Nephron progenitor cell (in vitro differentiated cells): Measurements from ENCODE around the gene LAMA2.

Experiments
- DNase-seq: peaks from one replicate; pipeline ENCODE4 v3.0.0; 2021
- H3K27ac Mint-ChIP-seq: 2 replicates; pipeline ENCODE4 v1.8.0; 2021; ENCODE audit warnings: mild to moderate bottlenecking, moderate library complexity, mixed read lengths
- H3K27me3 Mint-ChIP-seq: 2 replicates; pipeline ENCODE4 v1.8.0; 2021; ENCODE audit warnings: mild to moderate bottlenecking, low read depth, mixed read lengths; ENCODE audit not compliant: poor library complexity
- H3K36me3 Mint-ChIP-seq: 2 replicates; pipeline ENCODE4 v1.8.0; 2021; ENCODE audit warnings: low read depth, mixed read lengths
- H3K4me1 Mint-ChIP-seq: 2 replicates; pipeline ENCODE4 v1.8.0; 2021; ENCODE audit warnings: mixed read lengths
- H3K4me3 Mint-ChIP-seq: 2 replicates; pipeline ENCODE4 v1.8.0; 2021; ENCODE audit warnings: mild to moderate bottlenecking, moderate library complexity, mixed read lengths
- H3K9me3 Mint-ChIP-seq: 2 replicates; pipeline ENCODE4 v1.8.0; 2021; ENCODE audit warnings: mild to moderate bottlenecking, moderate library complexity, mixed read lengths
- TF ChIP-seq, protein P1 (sequence below): fragments of 200-600 bp; sonication (generic); IDR thresholded peaks from 2 replicates; pipeline ENCODE4 v1.5.0; 2021; ENCODE audit warnings: antibody characterized with exemption

LAMA2 gene

DNA sequence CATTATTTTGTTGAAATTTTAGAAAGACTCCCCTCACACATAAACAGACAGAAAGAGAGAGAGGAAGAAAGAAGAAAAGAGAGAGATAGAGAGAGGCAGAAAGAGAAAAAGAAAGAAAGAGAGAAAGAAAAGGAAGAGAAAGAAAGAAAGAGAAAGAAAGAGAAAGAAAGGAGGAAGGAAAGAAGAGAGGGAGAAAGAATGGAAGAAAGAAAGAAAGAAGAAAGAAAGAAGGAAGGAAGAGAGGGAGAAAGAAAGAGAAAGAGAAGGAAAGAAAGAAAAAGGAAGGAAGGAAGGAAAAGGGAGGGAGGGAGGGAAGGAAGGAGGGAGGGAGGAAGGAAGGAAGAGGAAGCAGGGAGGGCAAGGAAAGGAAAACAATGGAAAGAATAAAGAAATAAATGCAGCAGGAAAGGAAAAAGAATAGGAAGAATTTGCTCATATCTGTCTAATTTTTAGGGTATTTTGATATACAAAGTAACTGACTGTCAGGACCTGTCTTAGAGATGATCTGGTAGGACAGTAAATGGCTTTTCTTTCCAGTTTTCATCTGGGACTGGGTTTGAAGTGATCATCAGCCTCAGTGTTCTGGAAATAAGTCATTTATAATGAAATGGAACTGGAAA lies 325.6 kb downstream of the LAMA2 start:
- Mint-ChIP-seq H3K9me3 (no peaks in the 10 kb centered on the region), H3K27me3 (peaks cover 2% of the 10 kb centered on the region), H3K4me3 (no peak overlapping the region)

DNA sequence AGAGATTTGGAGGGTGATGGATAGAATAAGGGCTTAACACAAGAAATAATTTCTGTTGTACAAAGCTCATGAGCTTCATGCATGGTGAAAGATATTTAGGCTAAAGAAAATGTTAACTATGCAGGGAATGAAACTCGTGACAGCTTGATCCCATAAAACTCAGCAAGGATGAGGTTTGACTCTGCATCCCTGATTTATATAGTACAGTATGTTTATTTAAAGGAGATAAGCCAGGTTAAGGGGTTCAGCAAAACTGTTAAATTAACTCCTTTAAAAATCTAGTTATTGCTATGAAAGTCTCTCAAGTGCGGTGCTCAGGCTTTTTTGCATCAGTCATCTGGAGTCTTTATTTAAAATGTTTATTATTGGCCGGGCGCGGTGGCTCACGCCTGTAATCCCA lies 326.4 kb downstream of the LAMA2 start:
- no peaks in the 10 kb centered on the region for H3K9me3 Mint-ChIP-seq
- no peaks in the 10 kb centered on the region for H3K36me3 Mint-ChIP-seq
- no peak overlapping the region for H3K4me3 Mint-ChIP-seq
- TF ChIP-seq, protein P1, sequence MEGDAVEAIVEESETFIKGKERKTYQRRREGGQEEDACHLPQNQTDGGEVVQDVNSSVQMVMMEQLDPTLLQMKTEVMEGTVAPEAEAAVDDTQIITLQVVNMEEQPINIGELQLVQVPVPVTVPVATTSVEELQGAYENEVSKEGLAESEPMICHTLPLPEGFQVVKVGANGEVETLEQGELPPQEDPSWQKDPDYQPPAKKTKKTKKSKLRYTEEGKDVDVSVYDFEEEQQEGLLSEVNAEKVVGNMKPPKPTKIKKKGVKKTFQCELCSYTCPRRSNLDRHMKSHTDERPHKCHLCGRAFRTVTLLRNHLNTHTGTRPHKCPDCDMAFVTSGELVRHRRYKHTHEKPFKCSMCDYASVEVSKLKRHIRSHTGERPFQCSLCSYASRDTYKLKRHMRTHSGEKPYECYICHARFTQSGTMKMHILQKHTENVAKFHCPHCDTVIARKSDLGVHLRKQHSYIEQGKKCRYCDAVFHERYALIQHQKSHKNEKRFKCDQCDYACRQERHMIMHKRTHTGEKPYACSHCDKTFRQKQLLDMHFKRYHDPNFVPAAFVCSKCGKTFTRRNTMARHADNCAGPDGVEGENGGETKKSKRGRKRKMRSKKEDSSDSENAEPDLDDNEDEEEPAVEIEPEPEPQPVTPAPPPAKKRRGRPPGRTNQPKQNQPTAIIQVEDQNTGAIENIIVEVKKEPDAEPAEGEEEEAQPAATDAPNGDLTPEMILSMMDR, result no peak
- H3K4me1 Mint-ChIP-seq, result no peaks in the 10 kb centered on the region
- no peak for DNase-seq
- no peak overlapping the region for H3K27ac Mint-ChIP-seq
- peaks cover 2% of the 10 kb centered on the region for H3K27me3 Mint-ChIP-seq

More for the DNA sequence above, 325.6 kb downstream of the LAMA2 start:
- TF ChIP-seq, protein P1, result no peak
- Mint-ChIP-seq H3K4me1 (no peaks in the 10 kb centered on the region), H3K36me3 (no peaks in the 10 kb centered on the region), H3K27ac (no peak overlapping the region)
- DNase-seq, result no peak

DNA sequence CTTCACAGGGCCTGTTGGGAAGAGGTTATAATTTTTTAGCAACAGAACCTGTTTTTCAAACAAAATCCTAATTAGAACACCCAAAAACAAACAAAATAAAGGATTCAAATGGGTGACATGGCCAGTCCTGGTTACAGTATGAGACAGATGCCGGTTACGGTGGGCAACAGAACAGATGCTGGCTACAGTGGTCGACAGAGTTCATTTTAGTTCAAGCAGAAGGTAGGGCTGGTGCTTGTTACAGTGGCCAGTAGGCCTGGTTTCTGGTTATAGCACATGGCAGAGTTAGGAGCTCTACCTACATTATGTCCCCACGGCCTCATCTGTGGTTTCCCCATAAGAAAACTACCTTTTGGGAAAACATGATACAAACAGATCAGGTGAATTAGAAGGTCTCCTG lies 327.7 kb downstream of the LAMA2 start:
- no peak overlapping the region for H3K4me3 Mint-ChIP-seq
- DNase-seq, result no peak
- H3K9me3 Mint-ChIP-seq, result no peaks in the 10 kb centered on the region
- no peaks in the 10 kb centered on the region for H3K36me3 Mint-ChIP-seq
- TF ChIP-seq, protein P1, result no peak
- H3K4me1 Mint-ChIP-seq, result no peaks in the 10 kb centered on the region
- peaks cover 2% of the 10 kb centered on the region for H3K27me3 Mint-ChIP-seq
- H3K27ac Mint-ChIP-seq, result no peak overlapping the region

DNA sequence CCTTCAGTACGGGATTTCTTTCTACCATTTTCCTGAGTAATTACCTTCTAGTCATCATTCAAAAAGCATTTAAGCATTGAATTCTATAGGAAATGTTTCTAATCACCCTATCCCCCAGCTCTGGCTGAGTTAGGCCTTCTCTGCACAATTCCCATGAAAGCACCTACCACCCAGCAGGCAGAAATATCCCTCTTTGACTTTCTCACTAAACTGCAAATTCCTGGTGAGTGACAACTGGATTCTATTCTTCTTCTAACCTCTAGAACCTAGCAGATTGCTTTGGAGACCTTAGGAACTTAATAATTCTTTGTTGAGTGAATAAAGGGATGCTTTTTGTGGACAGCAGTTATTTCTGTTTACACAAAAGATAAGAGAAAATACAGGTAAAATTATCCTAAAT lies 328.7 kb downstream of the LAMA2 start:
- TF ChIP-seq, protein P1, result no peak
- H3K27me3 Mint-ChIP-seq, result peaks cover 2% of the 10 kb centered on the region
- H3K27ac Mint-ChIP-seq, result no peak overlapping the region
- no peaks in the 10 kb centered on the region for H3K9me3 Mint-ChIP-seq
- H3K36me3 Mint-ChIP-seq, result no peaks in the 10 kb centered on the region
- no peak overlapping the region for H3K4me3 Mint-ChIP-seq
- no peak for DNase-seq
- no peaks in the 10 kb centered on the region for H3K4me1 Mint-ChIP-seq

DNA sequence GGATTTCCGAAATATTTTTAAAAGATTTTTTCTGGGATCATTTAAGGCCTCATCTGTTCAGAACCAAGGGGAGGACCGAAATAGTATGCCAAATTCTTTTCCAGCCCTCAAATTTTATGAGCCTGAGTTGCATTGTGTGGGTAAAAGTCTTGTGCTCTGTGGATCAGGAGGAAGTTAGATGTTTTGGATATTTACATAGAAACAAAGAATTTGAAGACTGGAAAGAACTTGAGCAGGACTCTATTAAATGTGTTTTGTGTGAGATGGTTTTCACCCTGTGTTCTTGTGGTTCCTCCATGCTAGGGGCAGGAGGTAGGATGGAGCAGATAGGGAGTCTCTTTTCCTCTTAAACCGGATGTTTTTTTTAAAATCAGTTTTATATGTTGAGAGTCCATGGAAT lies 329.1 kb downstream of the LAMA2 start:
- no peak overlapping the region for H3K4me3 Mint-ChIP-seq
- H3K9me3 Mint-ChIP-seq, result no peaks in the 10 kb centered on the region
- no peak overlapping the region for H3K27ac Mint-ChIP-seq
- TF ChIP-seq, protein P1, result no peak
- no peaks in the 10 kb centered on the region for H3K4me1 Mint-ChIP-seq
- peaks cover 2% of the 10 kb centered on the region for H3K27me3 Mint-ChIP-seq
- no peak for DNase-seq
- no peaks in the 10 kb centered on the region for H3K36me3 Mint-ChIP-seq

DNA sequence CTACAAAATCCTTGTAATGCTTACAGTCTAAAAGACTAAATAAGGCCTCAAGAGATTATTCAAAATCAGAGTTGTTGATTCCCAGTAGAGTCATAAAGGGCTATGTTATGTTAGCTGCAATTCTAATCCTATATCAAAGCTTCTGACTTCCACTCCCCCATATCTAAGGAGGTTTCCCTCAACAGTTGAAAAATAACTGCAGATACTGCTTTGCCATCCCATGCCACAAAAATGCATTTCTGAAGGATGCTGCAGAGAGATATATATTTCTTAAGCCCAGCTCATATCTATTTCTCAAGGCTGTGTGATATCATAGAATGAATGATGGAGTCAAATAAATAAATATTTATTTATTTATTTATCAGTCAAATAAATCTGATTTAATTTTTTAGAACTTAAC lies 332.3 kb downstream of the LAMA2 start:
- H3K27ac Mint-ChIP-seq, result no peak overlapping the region
- no peaks in the 10 kb centered on the region for H3K36me3 Mint-ChIP-seq
- no peaks in the 10 kb centered on the region for H3K4me1 Mint-ChIP-seq
- no peak overlapping the region for H3K4me3 Mint-ChIP-seq
- no peak for DNase-seq
- TF ChIP-seq, protein P1, result no peak
- no peaks in the 10 kb centered on the region for H3K9me3 Mint-ChIP-seq
- H3K27me3 Mint-ChIP-seq, result no peaks in the 10 kb centered on the region
